AG08396 (cell line): Measurements from ENCODE around the gene CHTF8.

ENCODE experiments used
- DNase-seq: peaks from one replicate; pipeline ENCODE4 v3.0.0; 2012; ENCODE audit warnings: low spot score, mixed read lengths

The CHTF8 gene

GRCh38 chr16:69084289-69084688 is 48.1 kb downstream of the CHTF8 start:
- no peak for DNase-seq

- no peak for DNase-seq
Measured at GRCh38 chr16:69083306-69083941, 49.0 kb downstream of the CHTF8 start.

- no peak for DNase-seq
Measured at GRCh38 chr16:69079697-69080096, 52.7 kb downstream of the CHTF8 start.

GRCh38 chr16:69078073-69078472 is 54.3 kb downstream of the CHTF8 start:
- DNase-seq, result no peak

- DNase-seq, result no peak
Measured at GRCh38 chr16:69077251-69077650, 55.1 kb downstream of the CHTF8 start.

GRCh38 chr16:69073181-69073702 is 59.1 kb downstream of the CHTF8 start:
- no peak for DNase-seq

- DNase-seq, result no peak
Measured at GRCh38 chr16:69072640-69072974, 59.8 kb downstream of the CHTF8 start.

GRCh38 chr16:69071036-69071435 is 61.4 kb downstream of the CHTF8 start:
- DNase-seq, result no peak

GRCh38 chr16:69069504-69069903 is 62.9 kb downstream of the CHTF8 start:
- no peak for DNase-seq
